ENCODE results near the gene POLG.

The POLG gene

GRCh38 chr15:89345248-89345647, 10.6 kb upstream of the POLG start:
- Histone ChIP-seq H3K4me3 (ENCODE audit: low read depth in 1 of 2, low read length in 2 of 2) (no peak overlapping the region), H3K27me3 (ENCODE audit: control insufficient read depth in 1 of 2, insufficient read depth in 2 of 2, low read length in 2 of 2) (peaks cover 0 to 5% of the 10 kb centered on the region in 2 donors), H3K4me1 (ENCODE audit: insufficient read depth, low read length) (no peaks in the 10 kb centered on the region)

DNA sequence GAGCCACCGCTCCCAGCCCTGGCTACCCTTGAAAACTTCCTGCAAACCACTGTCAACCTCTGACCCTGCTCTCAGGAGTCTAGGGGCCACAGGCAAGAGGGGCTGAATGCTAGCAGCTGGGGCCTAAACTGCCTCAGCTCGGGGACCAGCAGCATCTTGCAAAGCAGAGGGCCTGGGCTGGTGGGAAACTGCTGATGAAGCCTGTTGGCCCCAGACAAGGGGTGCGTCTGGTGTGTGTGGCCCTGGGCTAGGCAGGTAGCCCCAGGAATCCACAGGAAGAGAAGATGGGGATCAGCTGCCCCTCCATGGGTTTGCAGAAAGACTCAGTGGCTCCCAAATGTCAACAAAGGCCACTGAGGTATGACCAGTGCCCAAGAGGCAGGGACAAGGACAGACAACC, 8.2 kb upstream of the POLG start:
- Histone ChIP-seq H3K27ac (ENCODE audit: low read depth, low read length) (no peak overlapping the region), H3K4me1 (ENCODE audit: insufficient read depth, low read length) (no peaks in the 10 kb centered on the region), H3K4me3 (ENCODE audit: low read depth in 1 of 2, low read length in 2 of 2) (no peak overlapping the region), H3K9ac (ENCODE audit: low read length) (no peak overlapping the region), H3K9me3 (ENCODE audit: low read length) (no peaks in the 10 kb centered on the region), H3K36me3 (ENCODE audit: insufficient read depth, low read length) (no peaks in the 10 kb centered on the region), H3K27me3 (ENCODE audit: control insufficient read depth in 1 of 2, insufficient read depth in 2 of 2, low read length in 2 of 2) (peaks cover 0 to 5% of the 10 kb centered on the region in 2 donors)

More at GRCh38 chr15:89345248-89345647, 10.6 kb upstream of the POLG start:
- no peak overlapping the region for H3K9ac ChIP-seq (ENCODE audit: low read length)
- no peak overlapping the region for H3K27ac ChIP-seq (ENCODE audit: low read depth, low read length)
- H3K9me3 ChIP-seq (ENCODE audit: low read length) = no peaks in the 10 kb centered on the region
- H3K36me3 ChIP-seq (ENCODE audit: insufficient read depth, low read length) = no peaks in the 10 kb centered on the region

DNA sequence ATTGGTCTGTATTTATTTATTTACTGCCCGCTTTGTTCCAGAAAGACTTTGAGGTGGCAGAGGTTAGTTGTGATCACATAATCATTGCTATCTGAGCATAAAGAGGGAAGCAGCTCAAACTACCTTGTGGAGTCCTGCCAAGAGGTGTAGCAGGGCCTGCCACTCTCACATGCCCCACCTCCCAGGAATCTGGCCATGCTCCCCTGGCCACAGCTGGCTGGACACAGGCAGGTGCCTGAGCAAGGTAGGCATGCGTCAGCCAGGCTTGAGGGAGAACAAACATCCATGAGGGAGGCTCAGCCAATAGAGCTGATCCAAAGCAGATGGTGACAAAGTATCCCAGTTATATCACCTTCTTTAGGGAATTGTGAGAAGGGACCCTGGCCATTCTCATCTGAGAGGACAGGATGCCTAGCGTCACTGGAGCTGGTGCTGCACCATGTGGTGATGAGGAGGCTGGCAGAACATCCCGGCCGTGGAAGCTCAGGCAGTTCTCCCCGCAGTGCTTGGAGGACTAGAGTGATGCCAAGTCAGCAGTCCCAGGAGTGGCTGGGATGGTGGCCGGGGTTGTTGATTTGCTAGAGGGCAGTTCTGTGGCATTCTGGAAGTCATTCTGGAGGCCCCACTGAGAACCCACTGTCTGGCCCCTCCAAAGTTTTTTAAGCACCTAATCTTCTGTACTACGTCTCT, 6.8 kb upstream of the POLG start:
- H3K27me3 ChIP-seq (ENCODE audit: control insufficient read depth in 1 of 2, insufficient read depth in 2 of 2, low read length in 2 of 2) = peaks cover 0 to 4% of the 10 kb centered on the region in 2 donors
- no peak overlapping the region for H3K4me3 ChIP-seq (ENCODE audit: low read depth in 1 of 2, low read length in 2 of 2)
- no peak overlapping the region for H3K27ac ChIP-seq (ENCODE audit: low read depth, low read length)
- H3K4me1 ChIP-seq (ENCODE audit: insufficient read depth, low read length) = no peaks in the 10 kb centered on the region
- no peak overlapping the region for H3K9ac ChIP-seq (ENCODE audit: low read length)
- H3K36me3 ChIP-seq (ENCODE audit: insufficient read depth, low read length) = no peaks in the 10 kb centered on the region
- no peaks in the 10 kb centered on the region for H3K9me3 ChIP-seq (ENCODE audit: low read length)

DNA sequence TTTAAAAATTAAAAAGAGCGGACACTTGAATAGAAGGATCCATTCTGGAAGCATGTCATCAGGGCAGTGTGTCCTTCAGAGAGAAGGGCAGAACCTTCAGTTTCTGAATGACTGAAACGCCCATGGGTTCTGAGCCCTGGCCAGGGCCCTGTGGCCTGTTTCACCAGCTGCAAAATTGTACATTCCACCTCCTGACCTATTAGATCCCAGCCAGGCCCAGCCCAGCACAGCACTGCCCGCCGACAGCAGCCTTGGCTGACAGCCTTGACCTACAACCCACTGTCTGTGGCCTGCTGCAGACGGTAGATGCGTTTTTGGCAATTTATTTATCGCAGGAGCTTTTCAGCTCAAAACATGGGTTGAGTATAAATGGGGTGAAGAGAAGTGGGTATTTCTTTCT, 5.9 kb upstream of the POLG start:
- Histone ChIP-seq H3K36me3 (ENCODE audit: insufficient read depth, low read length) (no peaks in the 10 kb centered on the region), H3K9ac (ENCODE audit: low read length) (no peak overlapping the region), H3K4me3 (ENCODE audit: low read depth in 1 of 2, low read length in 2 of 2) (no peak overlapping the region), H3K9me3 (ENCODE audit: low read length) (no peaks in the 10 kb centered on the region), H3K4me1 (ENCODE audit: insufficient read depth, low read length) (no peaks in the 10 kb centered on the region), H3K27ac (ENCODE audit: low read depth, low read length) (no peak overlapping the region), H3K27me3 (ENCODE audit: control insufficient read depth in 1 of 2, insufficient read depth in 2 of 2, low read length in 2 of 2) (no peaks in the 10 kb centered on the region)

- Histone ChIP-seq H3K27me3 (ENCODE audit: control insufficient read depth in 1 of 2, insufficient read depth in 2 of 2, low read length in 2 of 2) (no peaks in the 10 kb centered on the region), H3K4me3 (ENCODE audit: low read depth in 1 of 2, low read length in 2 of 2) (no peak overlapping the region), H3K9me3 (ENCODE audit: low read length) (no peaks in the 10 kb centered on the region), H3K36me3 (ENCODE audit: insufficient read depth, low read length) (no peaks in the 10 kb centered on the region), H3K4me1 (ENCODE audit: insufficient read depth, low read length) (peaks cover 10% of the 10 kb centered on the region), H3K27ac (ENCODE audit: low read depth, low read length) (no peak overlapping the region), H3K9ac (ENCODE audit: low read length) (no peak overlapping the region)
Observed at GRCh38 chr15:89338036-89338435, 3.4 kb upstream of the POLG start.

- H3K4me1 ChIP-seq (ENCODE audit: insufficient read depth, low read length) = peaks cover 30% of the 10 kb centered on the region
- H3K27ac ChIP-seq (ENCODE audit: low read depth, low read length) = peak overlapping the region; percentile 8
- peak overlapping the region; percentile 15 for H3K9ac ChIP-seq (ENCODE audit: low read length)
Observed at GRCh38 chr15:89335298-89336041, 846 bp upstream of the POLG start.

DNA sequence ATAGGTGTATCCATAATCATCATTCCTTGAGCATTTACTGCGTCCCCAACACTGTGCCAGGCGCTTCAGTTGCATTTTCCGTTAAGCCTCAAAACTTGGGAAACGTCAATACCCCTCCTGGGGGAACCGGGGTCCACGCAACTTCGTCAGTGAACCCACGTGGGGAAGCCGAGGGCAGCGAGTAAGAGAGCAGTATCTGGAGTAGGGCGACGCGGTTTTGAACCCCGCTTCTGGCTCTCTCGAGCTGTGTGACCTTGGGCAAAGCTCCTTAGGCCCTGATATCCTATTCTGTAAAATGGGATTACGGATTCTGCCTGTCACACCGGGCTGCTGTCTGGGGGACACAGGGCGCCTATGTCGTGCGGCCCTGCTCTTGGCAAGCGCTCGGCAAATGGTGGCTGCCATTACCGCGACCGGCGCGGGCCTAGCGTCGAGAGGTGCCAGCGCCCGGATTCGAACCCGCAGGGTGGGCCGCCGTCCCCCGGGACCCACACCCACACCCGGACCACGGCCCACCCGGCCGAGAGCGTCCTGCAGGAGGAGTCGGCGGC, 590 bp downstream of the POLG start:
- H3K27ac ChIP-seq (ENCODE audit: low read depth, low read length) = peak overlapping the region; percentile 77
- peaks cover 30% of the 10 kb centered on the region for H3K4me1 ChIP-seq (ENCODE audit: insufficient read depth, low read length)
- peaks cover 39% of the 10 kb centered on the region for H3K36me3 ChIP-seq (ENCODE audit: insufficient read depth, low read length)
- peak overlapping the region; percentile 67 to 84 for H3K4me3 ChIP-seq (ENCODE audit: low read depth in 1 of 2, low read length in 2 of 2)
- H3K9ac ChIP-seq (ENCODE audit: low read length) = peak overlapping the region; percentile 80
- H3K27me3 ChIP-seq (ENCODE audit: control insufficient read depth in 1 of 2, insufficient read depth in 2 of 2, low read length in 2 of 2) = no peaks in the 10 kb centered on the region
- no peaks in the 10 kb centered on the region for H3K9me3 ChIP-seq (ENCODE audit: low read length)

More at GRCh38 chr15:89335298-89336041, 846 bp upstream of the POLG start:
- Histone ChIP-seq H3K9me3 (ENCODE audit: low read length) (no peaks in the 10 kb centered on the region), H3K27me3 (ENCODE audit: control insufficient read depth in 1 of 2, insufficient read depth in 2 of 2, low read length in 2 of 2) (no peaks in the 10 kb centered on the region), H3K36me3 (ENCODE audit: insufficient read depth, low read length) (peaks cover 24% of the 10 kb centered on the region), H3K4me3 (ENCODE audit: low read depth in 1 of 2, low read length in 2 of 2) (peak overlapping the region; percentile 50 to 84)

- peaks cover 30% of the 10 kb centered on the region for H3K4me1 ChIP-seq (ENCODE audit: insufficient read depth, low read length)
- peak overlapping the region; percentile 80 for H3K9ac ChIP-seq (ENCODE audit: low read length)
- H3K4me3 ChIP-seq (ENCODE audit: low read depth in 1 of 2, low read length in 2 of 2) = peak overlapping the region; percentile 67 to 84
- no peaks in the 10 kb centered on the region for H3K27me3 ChIP-seq (ENCODE audit: control insufficient read depth in 1 of 2, insufficient read depth in 2 of 2, low read length in 2 of 2)
- peak overlapping the region; percentile 77 for H3K27ac ChIP-seq (ENCODE audit: low read depth, low read length)
- H3K9me3 ChIP-seq (ENCODE audit: low read length) = no peaks in the 10 kb centered on the region
- H3K36me3 ChIP-seq (ENCODE audit: insufficient read depth, low read length) = peaks cover 47% of the 10 kb centered on the region
Observed at GRCh38 chr15:89333011-89333860, 1.4 kb downstream of the POLG start.

- Histone ChIP-seq H3K27ac (ENCODE audit: low read depth, low read length) (no peak overlapping the region), H3K4me1 (ENCODE audit: insufficient read depth, low read length) (peaks cover 30% of the 10 kb centered on the region), H3K9ac (ENCODE audit: low read length) (no peak overlapping the region), H3K27me3 (ENCODE audit: control insufficient read depth in 1 of 2, insufficient read depth in 2 of 2, low read length in 2 of 2) (no peaks in the 10 kb centered on the region), H3K36me3 (ENCODE audit: insufficient read depth, low read length) (peaks cover 52% of the 10 kb centered on the region), H3K9me3 (ENCODE audit: low read length) (no peaks in the 10 kb centered on the region), H3K4me3 (ENCODE audit: low read depth in 1 of 2, low read length in 2 of 2) (no peak overlapping the region)
Observed at GRCh38 chr15:89332446-89332845, 2.2 kb downstream of the POLG start.

GRCh38 chr15:89330881-89331595, 3.6 kb downstream of the POLG start:
- H3K9me3 ChIP-seq (ENCODE audit: low read length) = no peaks in the 10 kb centered on the region
- H3K27me3 ChIP-seq (ENCODE audit: control insufficient read depth in 1 of 2, insufficient read depth in 2 of 2, low read length in 2 of 2) = no peaks in the 10 kb centered on the region
- H3K36me3 ChIP-seq (ENCODE audit: insufficient read depth, low read length) = peaks cover 66% of the 10 kb centered on the region
- H3K9ac ChIP-seq (ENCODE audit: low read length) = no peak overlapping the region
- no peak overlapping the region for H3K4me3 ChIP-seq (ENCODE audit: low read depth in 1 of 2, low read length in 2 of 2)
- no peak overlapping the region for H3K27ac ChIP-seq (ENCODE audit: low read depth, low read length)
- H3K4me1 ChIP-seq (ENCODE audit: insufficient read depth, low read length) = peaks cover 30% of the 10 kb centered on the region
